ENCODE results near the gene PURA.

PURA gene

DNA sequence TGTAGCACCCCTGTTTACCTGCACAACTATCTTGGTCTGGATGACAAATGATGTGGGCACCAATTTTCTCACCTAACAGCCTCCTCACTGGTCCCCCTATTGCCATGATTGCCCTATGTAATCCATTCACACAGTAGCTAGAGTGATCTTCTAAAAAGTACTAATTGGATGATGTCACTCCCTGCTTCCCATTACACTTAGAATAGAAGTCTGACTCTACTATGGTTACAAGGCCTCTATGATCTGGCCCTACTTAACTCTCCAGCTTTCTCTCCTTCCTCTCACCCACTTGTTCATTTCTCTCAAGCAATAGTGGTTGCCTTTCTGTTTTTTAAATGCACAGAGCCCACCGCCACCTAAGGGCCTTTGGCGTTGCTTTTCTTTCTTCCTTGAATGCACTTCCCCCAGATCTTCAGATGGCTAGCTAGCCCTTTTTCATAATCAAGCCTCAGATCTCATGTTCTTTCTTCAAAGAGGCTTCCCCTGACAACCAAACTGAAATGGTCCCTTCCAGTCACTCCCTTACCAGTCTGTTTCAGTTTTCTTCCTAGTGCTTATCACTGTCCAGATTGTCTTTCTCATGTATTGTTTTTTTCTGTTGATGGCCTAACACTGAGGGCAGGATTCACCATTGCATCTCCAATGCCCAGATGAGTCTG is 20.5 kb downstream of the PURA start:
- TF ChIP-seq, protein P1, sequence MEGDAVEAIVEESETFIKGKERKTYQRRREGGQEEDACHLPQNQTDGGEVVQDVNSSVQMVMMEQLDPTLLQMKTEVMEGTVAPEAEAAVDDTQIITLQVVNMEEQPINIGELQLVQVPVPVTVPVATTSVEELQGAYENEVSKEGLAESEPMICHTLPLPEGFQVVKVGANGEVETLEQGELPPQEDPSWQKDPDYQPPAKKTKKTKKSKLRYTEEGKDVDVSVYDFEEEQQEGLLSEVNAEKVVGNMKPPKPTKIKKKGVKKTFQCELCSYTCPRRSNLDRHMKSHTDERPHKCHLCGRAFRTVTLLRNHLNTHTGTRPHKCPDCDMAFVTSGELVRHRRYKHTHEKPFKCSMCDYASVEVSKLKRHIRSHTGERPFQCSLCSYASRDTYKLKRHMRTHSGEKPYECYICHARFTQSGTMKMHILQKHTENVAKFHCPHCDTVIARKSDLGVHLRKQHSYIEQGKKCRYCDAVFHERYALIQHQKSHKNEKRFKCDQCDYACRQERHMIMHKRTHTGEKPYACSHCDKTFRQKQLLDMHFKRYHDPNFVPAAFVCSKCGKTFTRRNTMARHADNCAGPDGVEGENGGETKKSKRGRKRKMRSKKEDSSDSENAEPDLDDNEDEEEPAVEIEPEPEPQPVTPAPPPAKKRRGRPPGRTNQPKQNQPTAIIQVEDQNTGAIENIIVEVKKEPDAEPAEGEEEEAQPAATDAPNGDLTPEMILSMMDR (IDR thresholded peaks at IDR 0.05; ENCODE audit: low read depth, low read length), result no peak
- no peak overlapping the region for H3K4me3 ChIP-seq (replicated peaks in 1 of 2; ENCODE audit: low read depth in 2 of 2, low read length in 2 of 2)
- no peak for DNase-seq (ENCODE audit: low read depth in 2 of 2)

DNA sequence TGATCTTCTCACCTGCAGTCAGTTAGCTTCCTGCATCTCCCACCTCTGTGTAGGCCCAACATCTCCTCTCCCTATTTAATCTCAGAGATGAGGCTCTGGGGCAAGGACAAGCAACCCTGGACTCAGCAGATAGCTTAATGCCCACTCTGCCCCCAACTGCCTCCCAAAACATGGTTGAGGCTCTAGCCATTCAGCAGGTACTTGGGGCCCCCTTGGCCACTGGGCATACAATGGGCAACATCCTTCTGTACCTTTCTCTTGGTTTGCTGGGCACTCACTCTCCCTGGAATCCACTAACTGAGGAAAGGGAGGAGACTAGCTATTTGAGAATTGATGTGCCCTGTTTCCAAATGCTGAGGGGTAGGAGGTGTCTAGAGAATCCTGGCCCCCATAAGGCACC is 21.2 kb downstream of the PURA start:
- TF ChIP-seq, protein P1 (IDR thresholded peaks at IDR 0.05; ENCODE audit: low read depth, low read length), result no peak
- H3K4me3 ChIP-seq (replicated peaks in 1 of 2; ENCODE audit: low read depth in 2 of 2, low read length in 2 of 2), result no peak overlapping the region
- DNase-seq (ENCODE audit: low read depth in 2 of 2), result no peak

DNA sequence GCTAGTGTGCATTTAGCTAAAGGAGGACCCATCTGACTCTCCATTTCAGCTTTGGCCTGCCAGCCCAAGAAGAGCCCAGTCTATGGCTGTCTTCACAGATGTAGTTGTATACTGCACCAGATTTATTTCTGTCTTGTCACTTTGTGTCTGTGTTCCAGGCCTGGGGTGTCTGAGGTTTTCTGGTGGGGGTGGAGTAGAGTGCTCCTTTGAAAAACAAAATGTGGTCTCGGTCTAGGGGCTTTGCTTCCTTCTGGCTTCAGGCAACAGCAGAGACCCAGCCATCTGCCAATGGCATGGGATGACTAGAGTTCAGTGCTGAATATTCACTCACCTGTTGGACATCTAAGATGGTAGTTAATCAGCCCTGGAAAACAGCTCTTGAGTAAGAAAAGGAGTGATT is 22.7 kb downstream of the PURA start:
- no peak overlapping the region for H3K4me3 ChIP-seq (replicated peaks in 1 of 2; ENCODE audit: low read depth in 2 of 2, low read length in 2 of 2)
- no peak for DNase-seq (ENCODE audit: low read depth in 2 of 2)
- TF ChIP-seq, protein P1 (IDR thresholded peaks at IDR 0.05; ENCODE audit: low read depth, low read length), result no peak

DNA sequence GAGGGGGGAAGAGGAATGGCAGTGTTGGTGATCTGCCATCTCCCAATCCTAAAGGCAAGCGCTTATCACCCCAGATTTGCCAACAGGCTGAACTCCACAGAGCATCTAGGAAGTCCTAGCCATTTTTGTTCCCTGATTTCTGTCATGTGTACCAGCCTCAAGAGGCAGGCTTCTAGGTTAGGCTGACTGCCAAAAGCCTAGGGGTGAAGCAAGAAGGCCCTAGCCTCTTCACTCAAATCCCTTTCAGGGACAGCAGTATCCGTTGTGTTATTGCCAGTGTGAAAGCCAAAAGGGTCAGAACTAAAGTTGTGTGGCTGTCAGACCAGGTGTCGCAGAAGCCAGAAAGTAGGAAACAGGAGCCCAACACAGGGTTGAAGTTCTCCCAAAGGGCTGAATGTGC is 26.5 kb downstream of the PURA start:
- DNase-seq (ENCODE audit: low read depth in 2 of 2), result peak in 1 of 2 donors; percentile 31
- TF ChIP-seq, protein P1 (IDR thresholded peaks at IDR 0.05; ENCODE audit: low read depth, low read length), result no peak
- no peak overlapping the region for H3K4me3 ChIP-seq (replicated peaks in 1 of 2; ENCODE audit: low read depth in 2 of 2, low read length in 2 of 2)

DNA sequence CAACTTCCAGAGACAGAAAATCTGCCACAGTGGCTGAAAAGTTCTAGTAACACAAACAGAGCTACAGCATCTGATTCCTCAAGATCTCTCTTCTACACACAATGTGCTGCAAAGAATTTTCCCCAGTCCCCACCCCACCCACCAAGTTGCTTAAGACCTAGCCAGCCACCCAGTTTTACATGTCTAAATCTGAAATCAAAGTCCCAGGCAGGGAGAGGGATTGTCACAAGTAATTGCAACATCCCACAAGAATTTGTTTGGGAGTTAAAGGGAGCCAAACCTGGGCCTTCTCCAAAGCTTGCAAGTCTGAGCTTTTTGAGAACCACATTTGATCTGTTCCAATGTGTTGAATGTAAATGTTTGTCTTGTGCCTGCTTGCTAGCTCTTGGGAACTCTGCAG is 27.3 kb downstream of the PURA start:
- peak; percentile 36 to 62 for DNase-seq (ENCODE audit: low read depth in 2 of 2)
- TF ChIP-seq, protein P1 (IDR thresholded peaks at IDR 0.05; ENCODE audit: low read depth, low read length), result no peak
- no peak overlapping the region for H3K4me3 ChIP-seq (replicated peaks in 1 of 2; ENCODE audit: low read depth in 2 of 2, low read length in 2 of 2)

DNA sequence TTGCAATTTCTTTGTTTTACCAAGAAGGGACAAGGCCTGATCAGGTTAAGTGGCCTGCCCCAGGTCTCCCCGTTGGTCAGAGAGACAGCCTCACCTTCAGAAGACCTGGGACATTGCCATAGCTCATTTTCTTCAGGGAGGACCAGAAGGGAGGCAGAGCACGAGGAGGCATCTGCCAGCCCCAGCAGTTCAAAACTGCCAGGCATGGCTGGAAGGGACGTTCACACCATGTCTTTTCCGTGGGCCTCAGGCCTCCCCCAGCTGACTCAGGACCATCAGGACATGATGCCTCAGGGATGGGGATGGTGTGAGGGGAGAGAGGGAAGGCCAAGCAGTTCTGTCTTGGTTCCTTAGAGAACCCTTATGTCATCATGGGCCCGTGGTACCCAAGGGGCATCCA is 28.3 kb downstream of the PURA start:
- TF ChIP-seq, protein P1 (IDR thresholded peaks at IDR 0.05; ENCODE audit: low read depth, low read length), result no peak
- H3K4me3 ChIP-seq (replicated peaks in 1 of 2; ENCODE audit: low read depth in 2 of 2, low read length in 2 of 2), result no peak overlapping the region
- DNase-seq (ENCODE audit: low read depth in 2 of 2), result no peak

DNA sequence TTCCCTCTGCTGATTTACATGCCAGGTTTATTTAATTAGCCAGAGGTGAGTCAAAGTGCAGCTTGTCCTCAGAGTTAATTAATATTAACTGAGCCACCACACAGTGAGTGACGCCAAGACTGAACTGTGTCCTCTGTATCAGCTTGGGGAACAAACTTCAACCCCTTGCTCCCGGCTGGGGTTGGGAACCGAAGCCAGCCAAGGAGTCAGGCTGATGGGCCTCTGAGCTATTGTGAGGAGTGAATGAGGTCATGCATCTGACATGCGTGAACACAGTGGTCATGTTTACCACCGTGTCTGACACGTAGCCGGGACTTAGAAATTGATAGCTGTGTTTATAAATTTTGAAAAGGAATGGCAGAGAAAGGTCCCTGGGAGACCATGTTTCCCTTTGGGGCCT is 28.9 kb downstream of the PURA start:
- DNase-seq (ENCODE audit: low read depth in 2 of 2), result no peak

More for the DNA sequence above, 28.9 kb downstream of the PURA start:
- no peak overlapping the region for H3K4me3 ChIP-seq (replicated peaks in 1 of 2; ENCODE audit: low read depth in 2 of 2, low read length in 2 of 2)
- TF ChIP-seq, protein P1 (IDR thresholded peaks at IDR 0.05; ENCODE audit: low read depth, low read length), result no peak

Data from cardiac fibroblast (primary cell).